HCT116 (cell line): ENCODE data around the gene ICOSLG. TPM values are rescaled to one million over a fixed set of nuclear protein-coding genes. Genes with fewer than 3 reads are reported as not detected.

Experiments
- ATAC-seq: fragments of 200-7000 bp; cut with Tn5 transposase; 2 replicates; pipeline ENCODE4 v1.9.1; 2020; ENCODE audit warnings: mild to moderate bottlenecking, moderate library complexity
- BruUV-seq: library from RNA; stranded (reverse); fragments of 400-500 nt; replicated peaks from 2 replicates; lab custom pipeline; 2021; lab: Mats Ljungman, UMichigan
- CTCF ChIA-PET: fragments of 300-600 bp; sonication (Branson Sonifier 250); formaldehyde crosslinking; loops from one replicate; lab custom pipeline; 2021; ENCODE audit warnings: antibody characterized with exemption; lab: Charles Lee
- POLR2A ChIA-PET: fragments of 300-600, 350-600 bp; sonication (Branson Sonifier 250); formaldehyde crosslinking; loops from one replicate; lab custom pipeline; 2021; ENCODE audit warnings: antibody characterized with exemption; lab: Charles Lee
- RAD21 ChIA-PET, 2 experiments: fragments of 300-600 bp; sonication (Branson Sonifier 250); formaldehyde crosslinking; loops; one replicate each; lab custom pipeline; 2023; ENCODE audit warnings: low total read pairs in 2 of 2; ENCODE audit not compliant: uncharacterized antibody in 2 of 2, unreplicated experiment in 2 of 2, low non-redundant PET in 1 of 2; lab: Charles Lee
- DNase-seq: peaks from one replicate; pipeline ENCODE4 v3.0.0-alpha.2; 2010; ENCODE audit warnings: low read depth, low spot score
- H2AFZ ChIP-seq: fragments of 200-600 bp; shearing (Covaris generic), sonication (generic); 2 replicates; pipeline ENCODE4 v1.6.1; 2017; ENCODE audit warnings: low read depth, mixed run types, mixed read lengths, antibody characterized with exemption, low read length; ENCODE audit not compliant: poor library complexity, severe bottlenecking
- H3K27ac ChIP-seq: 2 replicates; pipeline ENCODE4 v1.5.1; 2012; ENCODE audit warnings: low read depth, low read length
- H3K27me3 ChIP-seq: fragments of 200-600 bp; sonication (generic); 2 replicates; pipeline ENCODE4 v1.6.1; 2016; ENCODE audit warnings: mixed run types, low read length, mixed read lengths; ENCODE audit not compliant: insufficient read depth
- H3K36me3 ChIP-seq, 2 experiments: fragments of 200-500 bp in 1 of 2; fragments of 200-600 bp in 1 of 2; sonication (Bioruptor generic) in 1 of 2; sonication (generic) in 1 of 2; 2 replicates each; pipeline versions ENCODE4 v1.5.1 to v1.6.1; 2014 to 2016; ENCODE audit warnings: low read length in 2 of 2, inconsistent platforms in 1 of 2, mixed read lengths in 1 of 2, mixed run types in 1 of 2; ENCODE audit not compliant: insufficient read depth in 2 of 2, control insufficient read depth in 1 of 2
- H3K4me1 ChIP-seq, 2 experiments: fragments of 200-600 bp in 1 of 2; sonication (generic) in 1 of 2; 2 replicates each; pipeline versions ENCODE4 v1.5.1 to v1.6.1; 2012 to 2017; ENCODE audit warnings: low read length in 2 of 2, inconsistent platforms in 1 of 2, mild to moderate bottlenecking in 1 of 2, mixed read lengths in 1 of 2, mixed run types in 1 of 2, moderate library complexity in 1 of 2; ENCODE audit not compliant: insufficient read depth in 2 of 2, control insufficient read depth in 1 of 2
- H3K4me2 ChIP-seq: fragments of 200-600 bp; sonication (generic); 2 replicates; pipeline ENCODE4 v1.6.1; 2017; ENCODE audit warnings: mixed run types, low read length, mixed read lengths
- H3K4me3 ChIP-seq, 2 experiments: fragments of 200-600 bp in 1 of 2; sonication (generic) in 1 of 2; replicated peaks in 1 of 2; 2 replicates each; pipeline ENCODE4 v1.5.1; 2011 to 2016; ENCODE audit warnings: low read length in 2 of 2, control low read depth in 1 of 2, low read depth in 1 of 2, mild to moderate bottlenecking in 1 of 2, mixed read lengths in 1 of 2, mixed run types in 1 of 2
- H3K79me2 ChIP-seq: fragments of 200-600 bp; sonication (generic); 2 replicates; pipeline ENCODE4 v1.6.1; 2017; ENCODE audit warnings: mild to moderate bottlenecking, mixed run types, low read length, moderate library complexity, mixed read lengths; ENCODE audit not compliant: insufficient read depth
- H3K9ac ChIP-seq: fragments of 200-600 bp; sonication (generic); 2 replicates; pipeline ENCODE4 v1.6.1; 2016; ENCODE audit warnings: low read length, mixed read lengths
- H3K9me2 ChIP-seq: fragments of 200-600 bp; sonication (generic), shearing (Covaris generic); 2 replicates; pipeline ENCODE4 v1.6.1; 2017; ENCODE audit warnings: mixed run types, mild to moderate bottlenecking, moderate library complexity; ENCODE audit not compliant: insufficient read depth
- H3K9me3 ChIP-seq, 2 experiments: fragments of 200-500 bp in 1 of 2; fragments of 200-600 bp in 1 of 2; sonication (Bioruptor generic) in 1 of 2; sonication (generic) in 1 of 2; 2 replicates each; pipeline ENCODE4 v1.6.1; 2014 to 2017; ENCODE audit warnings: low read length in 2 of 2, mixed read lengths in 2 of 2, inconsistent platforms in 1 of 2, low read depth in 1 of 2, mild to moderate bottlenecking in 1 of 2, mixed run types in 1 of 2, moderate library complexity in 1 of 2; ENCODE audit not compliant: control insufficient read depth in 1 of 2, insufficient read depth in 1 of 2
- H4K20me1 ChIP-seq: fragments of 200-600 bp; sonication (generic), shearing (Covaris generic); 2 replicates; pipeline ENCODE4 v1.6.1; 2017; ENCODE audit warnings: mixed run types, mild to moderate bottlenecking, moderate library complexity; ENCODE audit not compliant: insufficient read depth
- POLR2A ChIP-seq: IDR thresholded peaks from 2 replicates; pipeline ENCODE4 v1.7.0; 2011; ENCODE audit warnings: borderline replicate concordance; ENCODE audit not compliant: insufficient read depth, insufficient read length; ENCODE audit errors: extremely low read depth
- POLR2AphosphoS5 ChIP-seq: IDR thresholded peaks from 2 replicates; pipeline ENCODE4 v1.6.1; 2011; ENCODE audit warnings: mild to moderate bottlenecking, low read depth, low read length, moderate library complexity
- ZFX ChIP-seq: fragments of 450-650 bp; IDR thresholded peaks from 2 replicates; pipeline ENCODE4 v1.6.1; 2017
- intact Hi-C: fragments of 100-400 bp; cut with micrococcal nuclease; formaldehyde crosslinking; loops from 2 replicates; pipeline ENCODE4 v1.10.0; 2022
- total RNA-seq: library from RNA; stranded (reverse); gene quantifications from one replicate; pipeline ENCODE4 v1.2.1, GENCODE V29; 2021; ENCODE audit not compliant: unreplicated experiment
- TF ChIP-seq, protein P1 (sequence below): IDR thresholded peaks from 2 replicates; pipeline ENCODE4 v1.6.1; 2011; ENCODE audit warnings: mild to moderate bottlenecking, low read length, moderate library complexity; ENCODE audit not compliant: insufficient replicate concordance; ENCODE audit errors: extremely low read depth

The ICOSLG gene
- total RNA-seq, 1 experiment from 2014 or later = 4.7 TPM

DNA sequence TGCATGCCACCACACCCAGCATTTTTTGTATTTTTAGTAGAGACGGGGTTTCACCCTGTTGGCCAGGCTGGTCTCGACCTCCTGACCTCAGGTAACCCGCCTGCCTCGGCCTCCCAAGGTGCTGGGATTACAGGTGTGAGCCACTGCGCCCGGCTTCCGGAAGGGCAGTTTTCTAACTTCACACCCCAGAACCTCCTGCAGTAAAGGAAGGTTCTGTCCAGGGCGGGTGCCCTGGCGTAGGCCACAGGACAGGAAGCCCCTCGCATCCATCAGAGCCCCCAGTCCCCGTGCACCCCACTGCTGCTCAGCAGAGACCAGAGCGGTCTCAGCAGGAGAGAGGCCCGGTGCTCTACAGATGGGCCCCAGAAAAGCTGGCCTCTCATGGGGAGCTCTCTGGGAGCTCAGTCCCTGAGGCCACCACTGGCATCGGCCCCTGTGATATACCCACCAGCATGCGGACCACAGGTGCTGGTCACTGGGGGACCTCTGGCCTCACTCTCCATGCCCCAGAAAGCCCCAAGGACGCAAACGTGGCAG, 25.1 kb upstream of the ICOSLG start:
- no peak overlapping the region for H3K4me3 ChIP-seq

DNA sequence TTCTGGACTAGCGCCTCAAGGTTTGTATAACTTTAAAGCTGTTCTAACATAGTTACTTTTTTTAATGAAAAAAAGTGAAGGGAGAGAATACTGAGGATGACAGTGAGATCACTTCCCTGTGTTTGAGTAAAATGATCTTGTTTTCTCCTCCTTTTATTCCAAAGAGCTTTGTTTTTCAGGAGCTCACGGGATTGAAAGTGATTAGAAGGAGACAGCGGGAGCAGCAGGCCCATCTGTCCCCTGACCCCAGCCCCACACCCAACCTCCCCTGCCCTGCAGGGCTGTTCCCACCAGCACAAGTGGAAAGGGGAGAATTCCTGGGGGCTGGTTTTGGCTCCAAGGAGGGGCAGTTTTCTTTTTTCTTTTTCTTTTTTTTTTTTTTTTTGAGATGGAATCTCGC, 23.0 kb upstream of the ICOSLG start:
- DNase-seq (no peak), ATAC-seq (no peak)
- Histone ChIP-seq H2AFZ (no peak overlapping the region), H3K9ac (no peak overlapping the region), H3K9me2 (no peaks in the 10 kb centered on the region), H3K27ac (no peak overlapping the region), H3K9me3 (no peaks in the 10 kb centered on the region), H3K4me2 (no peak overlapping the region), H3K4me3 (no peak overlapping the region), H3K36me3 (no peaks in the 10 kb centered on the region), H3K4me1 (no peaks in the 10 kb centered on the region), H4K20me1 (no peaks in the 10 kb centered on the region), H3K79me2 (no peaks in the 10 kb centered on the region), H3K27me3 (no peaks in the 10 kb centered on the region)
- intact Hi-C loops = no loop called here
- no TSS peak for BruUV-seq
- ChIA-PET RAD21 (no interaction called here), POLR2A (no interaction called here), CTCF (interaction anchor here (0.7 kb wide), 1 partner anchor 34 kb away, joined by 4 read pairs; no protein-coding TSS in a partner anchor)
- TF ChIP-seq, protein P1, sequence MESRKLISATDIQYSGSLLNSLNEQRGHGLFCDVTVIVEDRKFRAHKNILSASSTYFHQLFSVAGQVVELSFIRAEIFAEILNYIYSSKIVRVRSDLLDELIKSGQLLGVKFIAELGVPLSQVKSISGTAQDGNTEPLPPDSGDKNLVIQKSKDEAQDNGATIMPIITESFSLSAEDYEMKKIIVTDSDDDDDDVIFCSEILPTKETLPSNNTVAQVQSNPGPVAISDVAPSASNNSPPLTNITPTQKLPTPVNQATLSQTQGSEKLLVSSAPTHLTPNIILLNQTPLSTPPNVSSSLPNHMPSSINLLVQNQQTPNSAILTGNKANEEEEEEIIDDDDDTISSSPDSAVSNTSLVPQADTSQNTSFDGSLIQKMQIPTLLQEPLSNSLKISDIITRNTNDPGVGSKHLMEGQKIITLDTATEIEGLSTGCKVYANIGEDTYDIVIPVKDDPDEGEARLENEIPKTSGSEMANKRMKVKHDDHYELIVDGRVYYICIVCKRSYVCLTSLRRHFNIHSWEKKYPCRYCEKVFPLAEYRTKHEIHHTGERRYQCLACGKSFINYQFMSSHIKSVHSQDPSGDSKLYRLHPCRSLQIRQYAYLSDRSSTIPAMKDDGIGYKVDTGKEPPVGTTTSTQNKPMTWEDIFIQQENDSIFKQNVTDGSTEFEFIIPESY = no peak
- TF ChIP-seq POLR2A = no peak

More for the DNA sequence above, 25.1 kb upstream of the ICOSLG start:
- Histone ChIP-seq H3K4me1 (no peaks in the 10 kb centered on the region), H2AFZ (no peak overlapping the region), H3K27ac (no peak overlapping the region), H3K79me2 (no peaks in the 10 kb centered on the region), H3K9ac (no peak overlapping the region), H3K4me2 (no peak overlapping the region), H3K27me3 (no peaks in the 10 kb centered on the region), H3K9me3 (no peaks in the 10 kb centered on the region), H3K9me2 (no peaks in the 10 kb centered on the region), H4K20me1 (no peaks in the 10 kb centered on the region), H3K36me3 (no peaks in the 10 kb centered on the region)
- no TSS peak for BruUV-seq
- DNase-seq (no peak), ATAC-seq (no peak)
- TF ChIP-seq ZFX (no peak), POLR2AphosphoS5 (no peak)
- CTCF ChIA-PET = no interaction called here
- intact Hi-C loops = no loop called here
- POLR2A ChIA-PET = no interaction called here
- RAD21 ChIA-PET = no interaction called here
